A549 (cell line): Measurements from ENCODE around the gene CCDC12. TPM values are rescaled to one million over a fixed set of nuclear protein-coding genes. Genes with fewer than 3 reads are reported as not detected.
A peak's percentile ranks its signal among the peaks of the same experiment; 100 is the strongest.

Experiments used
- ATAC-seq, 2 experiments: fragments of 200-7000 bp in 1 of 2; fragments of >200 bp in 1 of 2; cut with Nextera tagmentation in 1 of 2; cut with Tn5 transposase in 1 of 2; 3 replicates each; pipeline versions ENCODE4 v1.8.0 to v1.9.1; 2018 to 2020; ENCODE audit warnings: mild to moderate bottlenecking in 1 of 2, moderate library complexity in 1 of 2
- CTCF ChIA-PET: fragments of 300-600 bp; sonication (Branson Sonifier 250); formaldehyde crosslinking; extraction: SDS; loops from one replicate; lab custom pipeline; 2021; ENCODE audit warnings: antibody characterized with exemption, inconsistent platforms; lab: Yijun Ruan, JAX
- POLR2A ChIA-PET: fragments of 350-600 bp; formaldehyde crosslinking; extraction: SDS; loops from one replicate; lab custom pipeline; 2021; ENCODE audit warnings: antibody characterized with exemption, inconsistent platforms; lab: Yijun Ruan, JAX
- DNase-seq, 2 experiments: peaks; one replicate each; pipeline versions ENCODE4 v3.0.0 to v3.0.0-alpha.2; 2011 to 2016; ENCODE audit warnings: low read depth in 1 of 2, low spot score in 1 of 2
- FAIRE-seq: peaks from 2 replicates; lab custom pipeline; 2011; peaks lifted over from hg19 to GRCh38; lab: Jason Lieb, UNC
- H3K27ac ChIP-seq, 2 experiments: fragments of >200 bp; sonication (Bioruptor Twin); formaldehyde crosslinking; 3 replicates each; pipeline ENCODE4 v1.5.1; 2016 to 2017
- H3K4me1 ChIP-seq: fragments of >200 bp; sonication (Bioruptor Twin); formaldehyde crosslinking; 3 replicates; pipeline ENCODE4 v1.6.1; 2016
- H3K4me2 ChIP-seq: fragments of >200 bp; sonication (Bioruptor Twin); formaldehyde crosslinking; 3 replicates; pipeline ENCODE4 v1.6.1; 2016
- H3K4me3 ChIP-seq: fragments of >200 bp; sonication (Bioruptor Twin); formaldehyde crosslinking; 3 replicates; pipeline ENCODE4 v1.5.1; 2016
- H3K9me3 ChIP-seq: fragments of >200 bp; sonication (Bioruptor Twin); formaldehyde crosslinking; 3 replicates; pipeline ENCODE4 v1.6.1; 2016
- BCL3 ChIP-seq: fragments of >200 bp; sonication (Bioruptor Twin); formaldehyde crosslinking; IDR thresholded peaks from 3 replicates; pipeline ENCODE4 v1.6.1; 2016
- CBX8 ChIP-seq: fragments of 200-600 bp; sonication (generic); IDR thresholded peaks from 2 replicates; pipeline ENCODE4 v1.6.1; 2016
- CEBPB ChIP-seq, 2 experiments: fragments of >200 bp in 1 of 2; sonication (Bioruptor Twin) in 1 of 2; formaldehyde crosslinking in 1 of 2; IDR thresholded peaks; 2 replicates each; pipeline ENCODE4 v1.6.1; 2012 to 2016
- CHD2 ChIP-seq: fragments of 150-350 bp; IDR thresholded peaks from 2 replicates; pipeline ENCODE4 v1.6.1; 2014; ENCODE audit warnings: low read length; ENCODE audit not compliant: partially characterized antibody
- EHMT2 ChIP-seq: fragments of 200-600 bp; sonication (generic); IDR thresholded peaks from 2 replicates; pipeline ENCODE4 v1.6.1; 2016; ENCODE audit warnings: antibody characterized with exemption, low read depth, mild to moderate bottlenecking, moderate library complexity
- FOSB ChIP-seq: fragments of 250-450 bp; sonication (Bioruptor Pico); IDR thresholded peaks from 2 replicates; pipeline ENCODE4 v1.5.0; 2020; ENCODE audit warnings: mild to moderate bottlenecking, moderate library complexity
- FOXS1 ChIP-seq: fragments of 250-450 bp; sonication (Bioruptor Pico); IDR thresholded peaks from 2 replicates; pipeline ENCODE4 v1.5.0; 2020; ENCODE audit warnings: mild to moderate bottlenecking, moderate library complexity
- HDAC2 ChIP-seq: fragments of 200-600 bp; sonication (generic); IDR thresholded peaks from 2 replicates; pipeline ENCODE4 v1.6.1; 2016
- HOXB5 ChIP-seq: fragments of 250-450 bp; sonication (Bioruptor Pico); IDR thresholded peaks from 2 replicates; pipeline ENCODE4 v1.5.0; 2020; ENCODE audit warnings: mild to moderate bottlenecking, moderate library complexity
- JUNB ChIP-seq: fragments of >200 bp; sonication (Bioruptor Twin); formaldehyde crosslinking; IDR thresholded peaks from 2 replicates; pipeline ENCODE4 v1.6.1; 2016
- MAX ChIP-seq: IDR thresholded peaks from 2 replicates; pipeline ENCODE4 v1.6.1; 2012
- MYC ChIP-seq: IDR thresholded peaks from 2 replicates; pipeline ENCODE4 v1.6.1; 2012; ENCODE audit warnings: mild to moderate bottlenecking, inconsistent platforms, low read length, improper control_type of control experiment, borderline replicate concordance
- NFE2L2 ChIP-seq: fragments of 150-350 bp; conservative IDR thresholded peaks from 2 replicates; pipeline ENCODE4 v1.6.1; 2014; ENCODE audit warnings: low read length
- NR3C1 ChIP-seq: fragments of >200 bp; sonication (Bioruptor Twin); formaldehyde crosslinking; IDR thresholded peaks from 3 replicates; pipeline ENCODE4 v1.6.1; 2017
- POLR2AphosphoS2 ChIP-seq: conservative IDR thresholded peaks from 2 replicates; pipeline ENCODE4 v1.6.1; 2012; ENCODE audit warnings: low read length, improper control_type of control experiment, inconsistent platforms
- RAD21 ChIP-seq, 2 experiments: fragments of >200 bp in 1 of 2; sonication (Bioruptor Twin) in 1 of 2; formaldehyde crosslinking in 1 of 2; IDR thresholded peaks in 1 of 2; conservative IDR thresholded peaks in 1 of 2; 2 replicates in 1 of 2; 3 replicates in 1 of 2; pipeline ENCODE4 v1.6.1; 2012 to 2018; ENCODE audit warnings: inconsistent platforms in 1 of 2
- RFX5 ChIP-seq: fragments of 450-650 bp; IDR thresholded peaks from 2 replicates; pipeline ENCODE4 v1.7.1; 2014; ENCODE audit warnings: antibody characterized with exemption, mild to moderate bottlenecking, moderate library complexity
- ZC3H11A ChIP-seq: fragments of 450-650 bp; IDR thresholded peaks from 2 replicates; pipeline ENCODE4 v1.6.1; 2014; ENCODE audit warnings: antibody characterized with exemption, mild to moderate bottlenecking
- ZSCAN20 ChIP-seq: fragments of 250-450 bp; sonication (Bioruptor Pico); IDR thresholded peaks from 2 replicates; pipeline ENCODE4 v1.8.0; 2022; ENCODE audit warnings: mild to moderate bottlenecking, moderate library complexity
- WGBS: methylation state at CpG from one replicate; pipeline ENCODE4 v1.1.6; 2017; ENCODE audit errors: missing lambda C conversion rate; 5-methylcytosine and 5-hydroxymethylcytosine counted together
- polyA plus RNA-seq, 4 experiments: library from polyadenylated mRNA; depleted of rRNA in 3 of 4; stranded (reverse); fragments of >200 nt; fragmentation: RNase III in 1 of 4; extraction: RNeasy Plus Mini Kit Qiagen cat#74134 plus additional on column Dnase treatment in 1 of 4; gene quantifications; 2 replicates in 3 of 4; 3 replicates in 1 of 4; pipeline ENCODE4 v1.2.3, GENCODE V29; 2011 to 2017

The CCDC12 gene
- polyA plus RNA-seq, 2 of the 4 experiments (the other 2 are of a cell fraction): 34.8 to 81.0 TPM

DNA sequence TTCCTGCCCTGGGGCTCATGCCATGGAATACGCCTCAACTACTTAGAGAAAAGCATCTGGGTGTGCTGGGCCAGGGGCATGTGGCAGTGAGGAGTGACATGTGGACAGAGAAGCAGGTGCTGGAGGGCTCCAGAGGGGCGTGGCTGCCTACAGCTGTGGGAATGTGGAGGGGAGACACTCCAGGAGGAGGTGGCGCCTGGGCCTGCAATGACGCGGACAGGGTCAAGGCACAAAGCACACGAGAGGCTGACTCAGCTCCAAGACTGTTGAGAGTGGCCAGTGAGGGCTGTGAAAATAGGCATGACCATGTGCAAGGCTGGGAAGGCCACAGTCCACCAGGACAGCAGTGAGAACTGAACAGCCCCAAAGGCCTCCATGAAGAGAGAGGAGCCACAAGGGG lies 50.5 kb downstream of the CCDC12 start:
- Histone ChIP-seq H3K27ac (peak overlapping the region; percentile 74 to 84), H3K4me1 (peaks cover 54% of the 10 kb centered on the region), H3K4me2 (no peak overlapping the region), H3K4me3 (no peak overlapping the region)
- POLR2A ChIA-PET: interaction anchor here (0.6 to 0.7 kb wide), 2 partner anchors 52 to 53 kb away, joined by 3 read pairs; partner anchors contain the start of gene NBEAL2
- FAIRE-seq (no peak), ATAC-seq (peak; percentile 19 to 32; a peak in 3 of 6 replicates)
- CTCF ChIA-PET: interaction anchor here (0.8 to 5.2 kb wide), 8 partner anchors 8 to 73 kb away, joined by 3 to 62 read pairs (median 4); partner anchors contain the start of gene NBEAL2
- TF ChIP-seq HDAC2 (no peak), NFE2L2 (no peak), ZSCAN20 (CRISPR knock-in tag) (no peak), CHD2 (no peak), EHMT2 (no peak), FOSB (CRISPR knock-in tag) (no peak), MYC (no peak), NR3C1 (no peak), RAD21 (conservative IDR thresholded peaks at IDR 0.05 in 1 of 2, IDR thresholded peaks at IDR 0.05 in 1 of 2) (no peak), BCL3 (no peak), POLR2AphosphoS2 (no peak), CBX8 (no peak), FOXS1 (CRISPR knock-in tag) (no peak), JUNB (no peak), HOXB5 (no peak)
- TF ChIP-seq, all 56 proteins: peak for 0
- peaks cover 6% of the 10 kb centered on the region; the same call in 1 of the 3 replicates for H3K9me3 ChIP-seq
- 49% methylated on average over 6 of the region's 6 CpGs for WGBS
- peak in 1 of 2 experiments; percentile 60 for DNase-seq

- Histone ChIP-seq H3K4me2 (no peak overlapping the region), H3K27ac (peak overlapping the region; percentile 74 to 84; a peak in 5 of 6 replicates), H3K4me3 (no peak overlapping the region), H3K9me3 (peaks cover 6% of the 10 kb centered on the region; the same call in 1 of the 3 replicates), H3K4me1 (peaks cover 49% of the 10 kb centered on the region)
- POLR2A ChIA-PET: interaction anchor here (0.7 kb wide), 1 partner anchor 52 kb away, joined by 3 read pairs; no protein-coding TSS in a partner anchor
- DNase-seq (no peak), FAIRE-seq (no peak), ATAC-seq (no peak)
- WGBS: 63% methylated on average over 5 of the region's 5 CpGs
- CTCF ChIA-PET: interaction anchor here (0.8 to 5.2 kb wide), 8 partner anchors 9 to 74 kb away, joined by 3 to 62 read pairs (median 4); partner anchors contain the start of gene NBEAL2
- TF ChIP-seq BCL3 (no peak), CBX8 (no peak), MAX (no peak), ZC3H11A (no peak)
Observed at GRCh38 chr3:46925585-46925934, 51.0 kb downstream of the CCDC12 start.

DNA sequence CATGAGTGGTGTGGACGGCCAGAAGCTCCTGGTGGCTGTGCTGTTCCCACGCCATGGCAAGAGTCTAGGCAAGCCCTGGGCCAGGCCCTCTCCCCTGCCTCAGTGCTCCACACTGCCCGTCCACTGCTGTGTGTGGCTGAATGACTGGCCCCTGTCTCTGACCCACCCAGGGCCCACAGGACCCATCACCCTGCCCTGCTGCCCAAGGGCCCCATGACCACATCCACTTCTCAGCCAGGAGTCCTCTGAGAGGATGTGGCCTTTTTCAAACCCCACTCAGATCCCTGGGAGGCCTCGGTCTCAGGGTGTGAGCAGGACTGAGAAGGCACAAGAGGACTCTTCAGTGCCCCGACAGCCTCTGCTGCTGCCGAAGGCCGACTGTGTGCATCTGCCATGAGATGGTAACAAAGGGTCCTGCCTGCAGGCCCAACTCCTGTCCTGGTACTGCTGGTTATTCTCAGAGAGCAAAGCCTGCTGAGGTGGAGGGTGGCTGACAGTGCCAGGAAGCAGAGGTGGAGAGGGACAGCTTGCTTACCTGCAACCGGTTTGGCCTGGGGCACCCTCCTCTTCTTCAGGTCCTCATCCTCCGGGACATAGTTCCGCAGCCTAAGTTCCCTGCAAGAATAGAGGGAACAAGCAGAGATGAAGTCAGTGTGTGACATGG lies 51.5 kb downstream of the CCDC12 start:
- ATAC-seq (no peak), FAIRE-seq (no peak), DNase-seq (no peak)
- ChIA-PET CTCF (interaction anchor here (1.0 to 8.1 kb wide), 12 partner anchors 9 to 76 kb away, joined by 3 to 62 read pairs (median 6); partner anchors contain the start of gene NBEAL2), POLR2A (no interaction called here)
- TF ChIP-seq ZC3H11A: no peak
- TF ChIP-seq RFX5: no peak
- TF ChIP-seq RAD21 (conservative IDR thresholded peaks at IDR 0.05 in 1 of 2, IDR thresholded peaks at IDR 0.05 in 1 of 2): no peak
- TF ChIP-seq CEBPB (IDR thresholded peaks at IDR 0.05): no peak
- TF ChIP-seq, all 56 proteins: peak for 0
- Histone ChIP-seq H3K4me3 (no peak overlapping the region), H3K4me2 (no peak overlapping the region), H3K9me3 (peaks cover 6% of the 10 kb centered on the region; the same call in 1 of the 3 replicates), H3K4me1 (peaks cover 44% of the 10 kb centered on the region), H3K27ac (peak overlapping the region; percentile 74 to 84; a peak in 5 of 6 replicates)
- 86% methylated on average over 7 of the region's 10 CpGs for WGBS
